DND-41 (cell line): ENCODE results near the gene SLX1B.
"Not testable (repeated sequence)": the region's sequence is repeated elsewhere in the genome, so short reads cannot be mapped to it uniquely, and the experiment has no call there.

Source experiments
- EZH2 ChIP-seq: IDR thresholded peaks from 3 replicates; pipeline ENCODE4 v1.6.1; 2012; ENCODE audit warnings: borderline replicate concordance, low read depth, mild to moderate bottlenecking, moderate library complexity, low read length, inconsistent platforms; ENCODE audit not compliant: severe bottlenecking
- TF ChIP-seq, protein P1 (sequence below): IDR thresholded peaks from 2 replicates; pipeline ENCODE4 v1.5.1; 2012; ENCODE audit warnings: borderline replicate concordance, low read length, moderate library complexity, mild to moderate bottlenecking; ENCODE audit not compliant: poor library complexity, severe bottlenecking; ENCODE audit errors: extremely low read depth

DNA sequence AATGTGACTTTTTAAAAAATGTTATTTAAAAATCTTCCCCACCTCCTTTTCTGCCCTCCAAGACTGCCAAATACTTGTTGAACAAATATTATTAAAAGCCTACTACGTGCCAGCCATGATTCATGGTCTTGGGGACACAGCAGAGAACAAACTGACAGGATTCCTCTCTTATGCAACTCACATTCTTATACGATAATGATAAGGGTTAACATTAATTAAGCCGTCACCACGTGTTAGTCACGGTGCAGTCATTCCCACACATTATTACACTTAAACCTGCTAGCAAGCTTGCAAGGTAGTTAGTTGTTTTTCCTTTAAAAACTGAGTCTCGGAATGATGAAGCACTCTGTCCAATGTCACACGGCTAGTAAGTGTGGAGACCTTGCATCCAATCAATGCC, 49.1 kb upstream of the SLX1B start:
- not testable (repeated sequence) for TF ChIP-seq EZH2
- TF ChIP-seq, protein P1, sequence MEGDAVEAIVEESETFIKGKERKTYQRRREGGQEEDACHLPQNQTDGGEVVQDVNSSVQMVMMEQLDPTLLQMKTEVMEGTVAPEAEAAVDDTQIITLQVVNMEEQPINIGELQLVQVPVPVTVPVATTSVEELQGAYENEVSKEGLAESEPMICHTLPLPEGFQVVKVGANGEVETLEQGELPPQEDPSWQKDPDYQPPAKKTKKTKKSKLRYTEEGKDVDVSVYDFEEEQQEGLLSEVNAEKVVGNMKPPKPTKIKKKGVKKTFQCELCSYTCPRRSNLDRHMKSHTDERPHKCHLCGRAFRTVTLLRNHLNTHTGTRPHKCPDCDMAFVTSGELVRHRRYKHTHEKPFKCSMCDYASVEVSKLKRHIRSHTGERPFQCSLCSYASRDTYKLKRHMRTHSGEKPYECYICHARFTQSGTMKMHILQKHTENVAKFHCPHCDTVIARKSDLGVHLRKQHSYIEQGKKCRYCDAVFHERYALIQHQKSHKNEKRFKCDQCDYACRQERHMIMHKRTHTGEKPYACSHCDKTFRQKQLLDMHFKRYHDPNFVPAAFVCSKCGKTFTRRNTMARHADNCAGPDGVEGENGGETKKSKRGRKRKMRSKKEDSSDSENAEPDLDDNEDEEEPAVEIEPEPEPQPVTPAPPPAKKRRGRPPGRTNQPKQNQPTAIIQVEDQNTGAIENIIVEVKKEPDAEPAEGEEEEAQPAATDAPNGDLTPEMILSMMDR = not testable (repeated sequence)
